ENCODE measurements around the gene MYH14.
"Not testable (repeated sequence)": the region's sequence is repeated elsewhere in the genome, so short reads cannot be mapped to it uniquely, and the experiment has no call there.

MYH14 gene

GRCh38 chr19:50196322-50196932 lies 7.0 kb upstream of the MYH14 start:
- DNase-seq, result no peak

GRCh38 chr19:50197348-50197747 lies 6.1 kb upstream of the MYH14 start:
- no peak for DNase-seq

DNA sequence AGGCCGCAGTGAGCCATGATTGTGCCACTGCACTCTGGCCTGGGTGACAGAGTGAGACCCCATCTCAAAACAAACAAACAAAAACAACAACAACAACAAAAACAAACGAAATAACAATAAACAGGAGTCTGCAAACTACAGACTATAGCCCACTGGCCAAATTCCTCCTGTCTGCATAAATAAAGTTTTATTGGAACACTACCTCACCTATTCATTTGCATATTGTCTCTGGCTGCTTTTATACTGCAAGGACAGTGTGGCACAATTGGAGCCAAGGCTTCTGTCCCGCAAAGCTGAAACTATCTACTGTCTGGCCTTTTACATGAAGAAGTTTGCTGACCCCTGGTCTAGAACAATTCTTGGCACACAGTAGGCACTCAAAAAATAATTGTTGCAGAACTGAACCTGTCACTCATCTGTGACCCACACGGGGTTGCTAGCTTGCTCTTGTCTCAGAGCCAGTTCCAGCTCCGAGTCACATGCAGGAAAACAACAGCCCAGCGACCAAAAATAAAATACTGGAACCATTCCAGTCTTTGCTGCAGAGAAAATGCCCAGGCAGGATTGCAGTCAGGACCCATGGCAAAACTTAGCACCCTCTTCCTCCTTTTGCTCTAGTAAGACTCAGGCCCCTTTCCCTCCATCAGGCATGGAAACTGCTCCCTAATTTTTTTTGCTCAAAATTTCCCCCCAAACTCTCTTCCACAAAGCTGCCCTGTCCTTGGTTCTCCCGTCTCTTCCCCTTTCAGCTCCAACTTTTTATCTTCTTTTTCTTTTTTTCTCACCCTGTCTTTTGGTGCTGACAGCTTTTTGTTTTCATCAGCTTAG lies 4.8 kb upstream of the MYH14 start:
- DNase-seq, result no peak

DNA sequence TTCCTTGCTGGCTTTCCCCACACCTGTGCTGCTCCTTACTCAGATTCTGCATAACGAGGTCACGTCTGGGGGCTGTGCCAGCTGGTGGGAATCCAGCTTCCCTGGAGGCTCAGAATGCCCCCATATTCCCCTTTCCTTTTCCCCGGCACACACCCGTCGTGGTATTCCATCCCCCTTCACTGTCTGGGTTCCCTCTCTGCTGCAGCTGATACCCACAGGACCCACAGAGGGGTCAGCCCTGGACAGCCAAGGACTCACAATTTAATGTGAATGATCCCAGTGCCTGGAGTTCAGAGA lies 4.2 kb upstream of the MYH14 start:
- DNase-seq, result no peak

DNA sequence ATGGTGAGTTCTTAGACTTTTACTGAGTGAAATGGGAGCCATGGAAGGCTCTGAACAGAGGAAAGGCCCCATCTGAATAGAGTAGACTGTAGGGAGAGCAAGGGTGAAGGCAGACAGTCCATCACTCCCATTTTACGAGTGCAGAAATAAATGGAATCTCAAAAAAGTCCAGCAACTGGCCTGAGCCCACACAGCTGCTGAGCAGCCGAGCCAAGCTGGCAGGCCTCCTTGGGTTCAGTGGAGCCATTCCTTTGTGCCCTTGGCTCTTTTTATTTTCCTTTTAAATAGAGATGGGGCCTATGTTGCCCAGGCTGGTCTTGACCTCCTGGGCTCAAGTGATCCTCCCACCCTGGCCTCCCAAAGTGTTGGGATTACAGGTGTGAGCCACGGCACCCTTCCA lies 1.0 kb upstream of the MYH14 start:
- DNase-seq, result no peak

GRCh38 chr19:50202962-50203280 lies 501 bp upstream of the MYH14 start:
- no peak for DNase-seq

- no peak for DNase-seq
These were observed 633 bp downstream of the MYH14 start for GRCh38 chr19:50204081-50204428.

- DNase-seq, result peak; percentile 92
These were observed 1.6 kb downstream of the MYH14 start for GRCh38 chr19:50204811-50205675.

GRCh38 chr19:50205681-50206138 lies 2.3 kb downstream of the MYH14 start:
- peak; percentile 32 for DNase-seq

DNA sequence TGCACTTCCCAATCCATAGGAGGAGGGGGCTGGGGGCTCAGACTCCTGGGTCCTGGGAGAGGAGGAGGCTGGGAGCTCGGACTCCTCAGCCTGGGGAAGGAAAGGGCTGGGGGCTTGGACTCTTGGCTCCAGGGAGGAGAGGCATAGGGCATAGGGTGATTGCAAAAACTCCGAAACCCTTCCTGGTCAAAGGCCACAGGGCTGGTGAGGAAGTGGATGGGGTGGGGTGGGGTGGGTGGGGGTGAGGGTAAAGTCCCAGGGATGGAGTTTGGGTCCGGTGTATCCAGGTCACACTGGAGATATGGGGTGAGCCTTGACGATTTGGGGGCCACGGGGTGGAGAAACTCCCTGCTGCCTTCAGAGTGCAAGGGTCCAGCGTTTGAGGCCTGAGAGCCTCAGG lies 2.8 kb downstream of the MYH14 start:
- DNase-seq, result no peak

DNA sequence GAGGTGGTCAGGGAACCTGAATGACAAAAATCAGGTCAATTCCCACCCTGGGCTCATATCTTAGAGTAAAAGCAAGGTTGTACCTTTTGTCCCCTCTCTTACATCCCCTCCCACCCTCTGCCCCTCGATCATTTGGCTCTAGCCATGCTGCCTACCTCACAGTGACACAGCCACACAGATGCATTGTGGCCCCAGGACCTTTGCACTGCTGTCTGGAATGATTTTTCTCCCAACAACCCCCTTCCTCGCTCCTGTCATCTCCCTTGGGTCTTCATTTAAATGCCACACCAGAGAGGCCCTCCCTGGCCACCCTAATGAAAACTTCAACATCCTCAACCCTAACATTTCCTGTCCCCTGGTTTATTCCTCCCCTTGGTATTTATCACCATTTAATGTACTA lies 4.3 kb downstream of the MYH14 start:
- DNase-seq, result no peak

DNA sequence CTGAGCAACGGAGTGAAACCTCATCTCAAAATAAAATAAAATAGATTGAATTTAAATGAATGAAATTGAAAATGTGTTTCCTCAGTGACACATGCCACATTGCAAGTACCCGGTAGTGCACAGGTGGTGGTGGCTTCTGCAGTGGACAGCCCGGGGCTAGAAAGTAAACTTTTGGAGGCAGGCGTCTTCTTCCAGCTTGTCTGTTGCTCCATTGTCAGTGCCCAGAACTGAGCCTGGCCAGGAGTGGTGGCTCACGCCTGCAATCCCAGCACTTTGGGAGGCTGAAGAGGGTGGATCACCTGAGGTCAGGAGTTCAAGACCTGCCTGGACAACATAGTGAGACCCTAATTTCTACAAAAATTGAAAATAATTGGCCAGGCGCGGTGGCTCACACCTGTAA lies 5.7 kb downstream of the MYH14 start:
- DNase-seq, result no peak

DNA sequence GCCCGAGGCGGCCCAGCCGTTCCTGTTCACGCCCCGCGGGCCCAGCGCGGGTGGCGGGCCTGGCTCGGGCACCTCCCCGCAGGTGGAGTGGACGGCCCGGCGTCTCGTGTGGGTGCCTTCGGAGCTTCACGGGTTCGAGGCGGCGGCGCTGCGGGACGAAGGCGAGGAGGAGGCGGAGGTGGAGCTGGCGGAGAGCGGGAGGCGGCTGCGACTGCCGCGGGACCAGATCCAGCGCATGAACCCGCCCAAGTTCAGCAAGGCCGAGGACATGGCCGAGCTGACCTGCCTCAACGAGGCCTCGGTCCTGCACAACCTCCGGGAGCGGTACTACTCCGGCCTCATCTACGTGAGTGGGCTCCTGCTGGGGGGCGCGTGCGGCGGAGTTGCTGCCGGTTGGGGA lies 7.0 kb downstream of the MYH14 start:
- DNase-seq, result no peak

- DNase-seq, result no peak
These were observed 10.5 kb downstream of the MYH14 start for GRCh38 chr19:50213925-50214324.

DNA sequence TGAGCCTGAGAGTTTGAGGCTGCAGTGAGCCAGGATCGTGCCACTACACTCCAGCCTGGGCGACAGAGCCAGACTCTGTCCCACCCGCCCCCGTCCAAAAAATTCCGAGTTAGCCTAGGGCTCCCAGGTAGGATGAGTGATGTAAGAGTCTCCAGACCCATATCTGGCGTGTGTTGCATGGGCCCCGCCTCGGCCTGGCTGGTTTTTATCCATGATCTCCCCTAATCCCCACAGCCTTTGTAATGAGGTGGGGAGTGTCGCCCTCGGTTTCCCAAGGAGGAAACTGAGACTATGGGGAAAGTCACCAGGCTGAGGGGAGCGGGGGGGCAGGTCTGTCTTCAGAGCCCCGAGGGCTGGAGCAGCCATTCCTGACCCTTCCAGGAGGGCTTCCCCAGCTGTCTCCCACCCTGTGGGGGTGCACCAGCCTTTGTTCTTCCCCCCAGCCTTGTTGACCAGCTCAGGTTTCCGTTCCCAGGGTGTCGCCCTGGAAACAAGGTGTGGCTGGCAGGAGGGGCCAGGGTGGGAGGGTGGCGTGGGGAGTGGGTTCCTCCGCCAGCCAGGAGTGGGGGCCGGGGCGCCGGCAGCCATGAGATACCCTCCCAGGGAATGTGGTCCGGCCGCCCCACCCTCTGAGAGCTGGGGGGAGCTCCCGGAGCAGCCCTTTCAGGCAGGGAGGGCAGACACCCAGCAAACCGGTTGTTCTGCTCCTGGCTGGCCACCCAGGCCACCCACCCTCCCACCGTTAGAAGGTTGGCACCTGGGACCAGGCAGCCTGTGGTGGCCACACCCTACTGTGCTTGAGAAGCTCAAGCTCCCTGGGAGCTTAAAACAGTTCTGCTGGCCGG lies 11.5 kb downstream of the MYH14 start:
- DNase-seq, result no peak

- DNase-seq, result no peak
These were observed 12.4 kb downstream of the MYH14 start for GRCh38 chr19:50215820-50216219.

- DNase-seq, result no peak
These were observed 17.7 kb downstream of the MYH14 start for GRCh38 chr19:50221087-50221486.

GRCh38 chr19:50222691-50223438 lies 19.4 kb downstream of the MYH14 start:
- no peak for DNase-seq

GRCh38 chr19:50223439-50223716 lies 20.0 kb downstream of the MYH14 start:
- DNase-seq, result no peak

- DNase-seq, result no peak
These were observed 21.7 kb downstream of the MYH14 start for GRCh38 chr19:50224986-50225747.

GRCh38 chr19:50226536-50226935 lies 23.1 kb downstream of the MYH14 start:
- DNase-seq, result no peak

DNA sequence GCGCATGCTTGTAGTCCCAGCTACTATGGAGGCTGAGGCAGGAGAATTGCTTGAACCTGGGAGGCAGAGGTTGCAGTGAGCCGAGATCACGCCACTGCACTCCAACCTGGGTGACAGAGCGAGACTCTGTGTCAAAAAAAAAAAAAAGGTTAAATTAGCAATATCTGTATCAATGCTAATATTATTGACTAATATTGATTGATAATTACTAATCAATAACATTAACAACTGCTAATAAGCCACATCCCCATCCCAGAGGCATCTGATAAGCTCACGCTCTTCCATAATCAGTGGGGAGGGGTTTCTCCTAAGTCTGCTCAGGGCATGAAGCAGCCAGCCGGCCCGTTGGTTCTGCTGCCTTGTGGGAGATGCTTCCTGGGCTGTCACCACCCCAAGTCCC lies 24.7 kb downstream of the MYH14 start:
- DNase-seq, result not testable (repeated sequence)
